Activated CD4-positive, alpha-beta T cell treated with anti-CD3 and anti-CD28 coated beads, Interleukin-2, amount 10 ng/mL, durations not matched to agents 24 days and 14 days (primary cell): ENCODE measurements around the gene ZNF664. TPM values are rescaled to one million over a fixed set of nuclear protein-coding genes. Genes with fewer than 3 reads are reported as not detected.
"Not testable (repeated sequence)": the region's sequence is repeated elsewhere in the genome, so short reads cannot be mapped to it uniquely, and the experiment has no call there.

ENCODE experiments used
- DNase-seq: peaks from one replicate; pipeline ENCODE4 v3.0.0; 2022
- H3K27ac Mint-ChIP-seq: one replicate; pipeline ENCODE4 v1.8.0; 2022; ENCODE audit warnings: mild to moderate bottlenecking, mixed read lengths
- H3K27me3 Mint-ChIP-seq: one replicate; pipeline ENCODE4 v1.8.0; 2022; ENCODE audit warnings: mixed read lengths
- H3K36me3 Mint-ChIP-seq: one replicate; pipeline ENCODE4 v1.8.0; 2022; ENCODE audit warnings: low read depth, mild to moderate bottlenecking, mixed read lengths
- H3K4me1 Mint-ChIP-seq: one replicate; pipeline ENCODE4 v1.8.0; 2021; ENCODE audit warnings: mixed read lengths
- H3K4me3 Mint-ChIP-seq: one replicate; pipeline ENCODE4 v1.8.0; 2022; ENCODE audit warnings: mild to moderate bottlenecking, moderate library complexity, mixed read lengths
- H3K9me3 Mint-ChIP-seq: one replicate; pipeline ENCODE4 v1.8.0; 2021; ENCODE audit warnings: mixed read lengths
- intact Hi-C: fragments of 100-400 bp; cut with micrococcal nuclease; formaldehyde crosslinking; loops from one replicate; pipeline ENCODE4 v1.15.1; 2023
- total RNA-seq: library from RNA; stranded (reverse); gene quantifications from 2 replicates; pipeline ENCODE4 v1.2.3, GENCODE V29; 2022

The ZNF664 gene
- total RNA-seq, 1 donor from 2014 or later: 69.3 TPM

GRCh38 chr12:123945287-123946151 is 27.5 kb upstream of the ZNF664 start:
- no peak overlapping the region for H3K4me3 Mint-ChIP-seq
- peaks cover 10% of the 10 kb centered on the region for H3K36me3 Mint-ChIP-seq
- H3K27ac Mint-ChIP-seq: no peak overlapping the region
- no peaks in the 10 kb centered on the region for H3K4me1 Mint-ChIP-seq
- no peaks in the 10 kb centered on the region for H3K9me3 Mint-ChIP-seq
- DNase-seq: no peak
- intact Hi-C loops: no loop called here
- no peaks in the 10 kb centered on the region for H3K27me3 Mint-ChIP-seq

GRCh38 chr12:123946152-123946515 is 26.9 kb upstream of the ZNF664 start:
- intact Hi-C loops: no loop called here
- Mint-ChIP-seq H3K27me3 (no peaks in the 10 kb centered on the region), H3K4me1 (no peaks in the 10 kb centered on the region), H3K27ac (no peak overlapping the region), H3K36me3 (peaks cover 10% of the 10 kb centered on the region), H3K4me3 (no peak overlapping the region), H3K9me3 (no peaks in the 10 kb centered on the region)
- no peak for DNase-seq

GRCh38 chr12:123946516-123947505 is 26.2 kb upstream of the ZNF664 start:
- H3K4me1 Mint-ChIP-seq, H3K27ac Mint-ChIP-seq, intact Hi-C loops, H3K27me3 Mint-ChIP-seq, H3K36me3 Mint-ChIP-seq, H3K4me3 Mint-ChIP-seq, DNase-seq, H3K9me3 Mint-ChIP-seq: not testable (repeated sequence)

- H3K9me3 Mint-ChIP-seq, H3K27me3 Mint-ChIP-seq, DNase-seq, H3K27ac Mint-ChIP-seq, H3K4me3 Mint-ChIP-seq, intact Hi-C loops, H3K4me1 Mint-ChIP-seq, H3K36me3 Mint-ChIP-seq: not testable (repeated sequence)
Measured at GRCh38 chr12:123947531-123947930, 25.5 kb upstream of the ZNF664 start.

- Mint-ChIP-seq H3K36me3 (no peaks in the 10 kb centered on the region), H3K4me1 (no peaks in the 10 kb centered on the region), H3K4me3 (no peak overlapping the region), H3K9me3 (no peaks in the 10 kb centered on the region), H3K27me3 (no peaks in the 10 kb centered on the region), H3K27ac (no peak overlapping the region)
- intact Hi-C loops: no loop called here
- DNase-seq: no peak
Measured at GRCh38 chr12:123948401-123948795, 24.6 kb upstream of the ZNF664 start.

- Mint-ChIP-seq H3K9me3 (no peaks in the 10 kb centered on the region), H3K27ac (no peak overlapping the region), H3K4me3 (no peak overlapping the region), H3K27me3 (no peaks in the 10 kb centered on the region), H3K36me3 (no peaks in the 10 kb centered on the region), H3K4me1 (no peaks in the 10 kb centered on the region)
- intact Hi-C loops: no loop called here
- DNase-seq: no peak
Measured at GRCh38 chr12:123948796-123949769, 23.9 kb upstream of the ZNF664 start.

- H3K36me3 Mint-ChIP-seq: no peaks in the 10 kb centered on the region
- DNase-seq: no peak
- intact Hi-C loops: no loop called here
- H3K4me1 Mint-ChIP-seq: no peaks in the 10 kb centered on the region
- no peaks in the 10 kb centered on the region for H3K9me3 Mint-ChIP-seq
- no peaks in the 10 kb centered on the region for H3K27me3 Mint-ChIP-seq
- no peak overlapping the region for H3K27ac Mint-ChIP-seq
- no peak overlapping the region for H3K4me3 Mint-ChIP-seq
Measured at GRCh38 chr12:123949770-123950165, 23.2 kb upstream of the ZNF664 start.

GRCh38 chr12:123950476-123951349 is 22.3 kb upstream of the ZNF664 start:
- intact Hi-C loops: no loop called here
- H3K4me1 Mint-ChIP-seq: no peaks in the 10 kb centered on the region
- H3K27me3 Mint-ChIP-seq: no peaks in the 10 kb centered on the region
- DNase-seq: no peak
- H3K9me3 Mint-ChIP-seq: no peaks in the 10 kb centered on the region
- no peaks in the 10 kb centered on the region for H3K36me3 Mint-ChIP-seq
- no peak overlapping the region for H3K27ac Mint-ChIP-seq
- no peak overlapping the region for H3K4me3 Mint-ChIP-seq

- Mint-ChIP-seq H3K27ac (no peak overlapping the region), H3K36me3 (no peaks in the 10 kb centered on the region), H3K9me3 (no peaks in the 10 kb centered on the region), H3K4me1 (no peaks in the 10 kb centered on the region), H3K4me3 (no peak overlapping the region), H3K27me3 (no peaks in the 10 kb centered on the region)
- no peak for DNase-seq
- intact Hi-C loops: no loop called here
Measured at GRCh38 chr12:123951467-123951866, 21.5 kb upstream of the ZNF664 start.

GRCh38 chr12:123952037-123952436 is 21.0 kb upstream of the ZNF664 start:
- DNase-seq: no peak
- no peak overlapping the region for H3K27ac Mint-ChIP-seq
- H3K27me3 Mint-ChIP-seq: no peaks in the 10 kb centered on the region
- H3K9me3 Mint-ChIP-seq: no peaks in the 10 kb centered on the region
- no peak overlapping the region for H3K4me3 Mint-ChIP-seq
- intact Hi-C loops: no loop called here
- H3K36me3 Mint-ChIP-seq: no peaks in the 10 kb centered on the region
- H3K4me1 Mint-ChIP-seq: no peaks in the 10 kb centered on the region

- Mint-ChIP-seq H3K9me3 (no peaks in the 10 kb centered on the region), H3K36me3 (no peaks in the 10 kb centered on the region), H3K27me3 (no peaks in the 10 kb centered on the region), H3K27ac (no peak overlapping the region), H3K4me1 (no peaks in the 10 kb centered on the region), H3K4me3 (no peak overlapping the region)
- intact Hi-C loops: no loop called here
- no peak for DNase-seq
Measured at GRCh38 chr12:123954647-123955350, 18.2 kb upstream of the ZNF664 start.

GRCh38 chr12:123956249-123956648 is 16.8 kb upstream of the ZNF664 start:
- DNase-seq: no peak
- Mint-ChIP-seq H3K27me3 (no peaks in the 10 kb centered on the region), H3K36me3 (no peaks in the 10 kb centered on the region), H3K4me1 (no peaks in the 10 kb centered on the region), H3K27ac (no peak overlapping the region), H3K9me3 (no peaks in the 10 kb centered on the region), H3K4me3 (no peak overlapping the region)
- intact Hi-C loops: no loop called here
